ENCODE results near the gene GARIN1A.
"Not testable (repeated sequence)": the region's sequence is repeated elsewhere in the genome, so short reads cannot be mapped to it uniquely, and the experiment has no call there.

GARIN1A gene

DNA sequence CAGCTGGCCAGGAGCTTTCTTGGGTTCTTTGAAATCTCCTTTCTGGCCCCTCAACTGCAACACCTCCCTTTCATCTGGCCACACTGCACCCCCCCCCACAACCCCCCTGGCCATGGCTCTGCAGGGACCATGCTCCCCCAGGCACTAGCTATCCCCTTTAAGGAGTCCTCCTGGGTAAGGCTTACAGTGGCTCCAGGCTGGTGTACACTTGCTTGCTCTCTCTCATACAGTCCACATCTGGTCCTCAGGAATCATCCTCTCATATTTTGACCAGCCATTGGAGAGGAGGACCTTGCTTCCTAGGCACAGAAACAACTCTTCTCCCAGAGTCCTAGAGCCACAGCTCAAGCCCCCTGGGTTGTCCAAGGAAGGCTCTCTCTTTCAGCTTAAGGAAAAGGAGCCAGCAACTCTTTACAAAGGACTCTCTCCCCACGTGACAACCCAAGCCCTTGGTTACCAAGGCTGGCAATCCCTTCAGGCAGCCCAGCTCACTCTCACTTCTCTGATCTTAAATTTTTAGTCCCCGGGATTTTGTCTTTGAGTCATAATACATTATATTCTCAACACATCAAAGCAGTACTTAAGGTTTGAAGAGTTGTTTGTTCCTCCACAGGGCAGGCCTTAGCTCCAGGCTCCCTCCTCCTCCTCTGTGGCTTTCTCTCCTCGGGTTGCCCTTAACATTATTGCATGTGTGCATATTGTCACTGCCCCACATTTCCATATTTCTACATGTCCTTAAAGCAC, 9.9 kb downstream of the GARIN1A start:
- Histone ChIP-seq H3K4me3 (replicated peaks; ENCODE audit: insufficient read depth, low read length) (no peak overlapping the region), H3K27me3 (ENCODE audit: insufficient read depth, poor library complexity, severe bottlenecking) (no peaks in the 10 kb centered on the region), H3K27ac (replicated peaks) (no peak overlapping the region)
- TF ChIP-seq GABPA (IDR thresholded peaks at IDR 0.05; ENCODE audit: low read depth) (no peak), SPI1 (IDR thresholded peaks at IDR 0.05; ENCODE audit: borderline replicate concordance, low read depth) (no peak), POLR2AphosphoS5 (IDR thresholded peaks at IDR 0.05; ENCODE audit: low read depth) (no peak)
- TF ChIP-seq, protein P1, sequence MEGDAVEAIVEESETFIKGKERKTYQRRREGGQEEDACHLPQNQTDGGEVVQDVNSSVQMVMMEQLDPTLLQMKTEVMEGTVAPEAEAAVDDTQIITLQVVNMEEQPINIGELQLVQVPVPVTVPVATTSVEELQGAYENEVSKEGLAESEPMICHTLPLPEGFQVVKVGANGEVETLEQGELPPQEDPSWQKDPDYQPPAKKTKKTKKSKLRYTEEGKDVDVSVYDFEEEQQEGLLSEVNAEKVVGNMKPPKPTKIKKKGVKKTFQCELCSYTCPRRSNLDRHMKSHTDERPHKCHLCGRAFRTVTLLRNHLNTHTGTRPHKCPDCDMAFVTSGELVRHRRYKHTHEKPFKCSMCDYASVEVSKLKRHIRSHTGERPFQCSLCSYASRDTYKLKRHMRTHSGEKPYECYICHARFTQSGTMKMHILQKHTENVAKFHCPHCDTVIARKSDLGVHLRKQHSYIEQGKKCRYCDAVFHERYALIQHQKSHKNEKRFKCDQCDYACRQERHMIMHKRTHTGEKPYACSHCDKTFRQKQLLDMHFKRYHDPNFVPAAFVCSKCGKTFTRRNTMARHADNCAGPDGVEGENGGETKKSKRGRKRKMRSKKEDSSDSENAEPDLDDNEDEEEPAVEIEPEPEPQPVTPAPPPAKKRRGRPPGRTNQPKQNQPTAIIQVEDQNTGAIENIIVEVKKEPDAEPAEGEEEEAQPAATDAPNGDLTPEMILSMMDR (IDR thresholded peaks at IDR 0.05; ENCODE audit: insufficient read depth, low read length): no peak
- TF ChIP-seq, protein P2, sequence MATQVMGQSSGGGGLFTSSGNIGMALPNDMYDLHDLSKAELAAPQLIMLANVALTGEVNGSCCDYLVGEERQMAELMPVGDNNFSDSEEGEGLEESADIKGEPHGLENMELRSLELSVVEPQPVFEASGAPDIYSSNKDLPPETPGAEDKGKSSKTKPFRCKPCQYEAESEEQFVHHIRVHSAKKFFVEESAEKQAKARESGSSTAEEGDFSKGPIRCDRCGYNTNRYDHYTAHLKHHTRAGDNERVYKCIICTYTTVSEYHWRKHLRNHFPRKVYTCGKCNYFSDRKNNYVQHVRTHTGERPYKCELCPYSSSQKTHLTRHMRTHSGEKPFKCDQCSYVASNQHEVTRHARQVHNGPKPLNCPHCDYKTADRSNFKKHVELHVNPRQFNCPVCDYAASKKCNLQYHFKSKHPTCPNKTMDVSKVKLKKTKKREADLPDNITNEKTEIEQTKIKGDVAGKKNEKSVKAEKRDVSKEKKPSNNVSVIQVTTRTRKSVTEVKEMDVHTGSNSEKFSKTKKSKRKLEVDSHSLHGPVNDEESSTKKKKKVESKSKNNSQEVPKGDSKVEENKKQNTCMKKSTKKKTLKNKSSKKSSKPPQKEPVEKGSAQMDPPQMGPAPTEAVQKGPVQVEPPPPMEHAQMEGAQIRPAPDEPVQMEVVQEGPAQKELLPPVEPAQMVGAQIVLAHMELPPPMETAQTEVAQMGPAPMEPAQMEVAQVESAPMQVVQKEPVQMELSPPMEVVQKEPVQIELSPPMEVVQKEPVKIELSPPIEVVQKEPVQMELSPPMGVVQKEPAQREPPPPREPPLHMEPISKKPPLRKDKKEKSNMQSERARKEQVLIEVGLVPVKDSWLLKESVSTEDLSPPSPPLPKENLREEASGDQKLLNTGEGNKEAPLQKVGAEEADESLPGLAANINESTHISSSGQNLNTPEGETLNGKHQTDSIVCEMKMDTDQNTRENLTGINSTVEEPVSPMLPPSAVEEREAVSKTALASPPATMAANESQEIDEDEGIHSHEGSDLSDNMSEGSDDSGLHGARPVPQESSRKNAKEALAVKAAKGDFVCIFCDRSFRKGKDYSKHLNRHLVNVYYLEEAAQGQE (IDR thresholded peaks at IDR 0.05; ENCODE audit: insufficient replicate concordance, low read depth): no peak
- DNase-seq (ENCODE audit: low read depth in 1 of 2, low spot score in 1 of 2): no peak

DNA sequence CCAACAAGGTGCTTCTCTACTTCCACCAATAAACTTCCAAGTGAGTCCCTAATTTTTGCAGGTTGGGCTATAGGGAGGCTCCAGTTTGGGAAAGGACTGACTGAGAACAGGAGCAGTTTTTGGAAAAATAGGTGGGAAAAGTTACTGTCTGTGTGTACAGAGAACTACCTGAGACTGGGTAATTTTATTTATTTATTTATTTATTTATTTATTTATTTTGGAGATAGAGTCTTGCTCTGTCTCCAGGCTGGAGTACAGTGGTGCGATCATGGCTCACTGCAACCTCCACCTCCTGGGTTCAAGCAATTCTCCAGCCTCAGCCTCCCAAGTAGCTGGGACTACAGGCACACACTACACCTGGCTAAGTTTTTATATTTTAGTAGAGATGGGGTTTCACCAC, 11.2 kb downstream of the GARIN1A start:
- DNase-seq (ENCODE audit: low read depth in 1 of 2, low spot score in 1 of 2); H3K27me3 ChIP-seq (ENCODE audit: insufficient read depth, poor library complexity, severe bottlenecking); H3K4me3 ChIP-seq (replicated peaks; ENCODE audit: insufficient read depth, low read length); H3K27ac ChIP-seq (replicated peaks): not testable (repeated sequence)

DNA sequence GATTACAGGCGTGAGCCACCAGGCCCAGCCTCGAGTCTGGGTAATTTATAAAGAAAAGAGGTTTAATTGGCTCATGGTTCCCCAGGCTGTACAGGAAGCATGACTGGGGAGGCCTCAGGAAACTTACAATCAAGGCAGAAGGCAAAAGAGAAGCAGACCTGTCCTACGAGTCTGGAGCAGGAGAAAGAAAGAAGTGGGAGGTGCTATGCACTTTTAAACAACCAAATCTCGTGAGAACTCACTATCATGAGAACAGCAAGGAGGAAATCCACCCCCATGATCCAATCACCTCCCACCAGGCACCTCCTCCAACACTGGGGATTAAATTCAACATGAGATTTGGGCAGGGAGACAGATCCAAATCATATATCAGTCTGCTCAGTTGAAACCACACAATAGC, 11.6 kb downstream of the GARIN1A start:
- H3K4me3 ChIP-seq (replicated peaks; ENCODE audit: insufficient read depth, low read length); H3K27ac ChIP-seq (replicated peaks); H3K27me3 ChIP-seq (ENCODE audit: insufficient read depth, poor library complexity, severe bottlenecking); DNase-seq (ENCODE audit: low read depth in 1 of 2, low spot score in 1 of 2): not testable (repeated sequence)

DNA sequence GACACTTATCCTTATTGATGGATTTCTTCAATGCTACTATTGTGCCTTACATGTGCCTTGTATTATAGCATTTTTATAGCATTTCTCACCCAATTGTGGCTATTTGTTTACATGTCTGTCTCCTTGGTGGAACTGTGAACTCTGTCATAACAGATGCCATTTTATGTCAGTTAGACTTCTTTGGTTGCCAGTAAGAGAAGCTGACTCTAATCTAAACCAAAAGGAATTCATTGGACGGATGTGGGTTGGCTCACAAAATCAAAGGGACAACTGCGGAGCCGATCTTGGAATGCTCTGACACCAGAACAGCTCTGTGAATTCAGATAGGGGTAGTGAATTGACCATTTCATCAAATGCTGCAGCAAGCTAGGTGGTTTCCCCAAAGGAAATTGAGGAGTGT, 15.0 kb downstream of the GARIN1A start:
- Histone ChIP-seq H3K27ac (replicated peaks) (no peak overlapping the region), H3K27me3 (ENCODE audit: insufficient read depth, poor library complexity, severe bottlenecking) (no peaks in the 10 kb centered on the region), H3K4me3 (replicated peaks; ENCODE audit: insufficient read depth, low read length) (no peak overlapping the region)
- TF ChIP-seq SPI1 (IDR thresholded peaks at IDR 0.05; ENCODE audit: borderline replicate concordance, low read depth) (no peak), POLR2AphosphoS5 (IDR thresholded peaks at IDR 0.05; ENCODE audit: low read depth) (no peak), GABPA (IDR thresholded peaks at IDR 0.05; ENCODE audit: low read depth) (no peak)
- TF ChIP-seq, protein P1 (IDR thresholded peaks at IDR 0.05; ENCODE audit: insufficient read depth, low read length): no peak
- TF ChIP-seq, protein P2 (IDR thresholded peaks at IDR 0.05; ENCODE audit: insufficient replicate concordance, low read depth): no peak
- DNase-seq (ENCODE audit: low read depth in 1 of 2, low spot score in 1 of 2): no peak

DNA sequence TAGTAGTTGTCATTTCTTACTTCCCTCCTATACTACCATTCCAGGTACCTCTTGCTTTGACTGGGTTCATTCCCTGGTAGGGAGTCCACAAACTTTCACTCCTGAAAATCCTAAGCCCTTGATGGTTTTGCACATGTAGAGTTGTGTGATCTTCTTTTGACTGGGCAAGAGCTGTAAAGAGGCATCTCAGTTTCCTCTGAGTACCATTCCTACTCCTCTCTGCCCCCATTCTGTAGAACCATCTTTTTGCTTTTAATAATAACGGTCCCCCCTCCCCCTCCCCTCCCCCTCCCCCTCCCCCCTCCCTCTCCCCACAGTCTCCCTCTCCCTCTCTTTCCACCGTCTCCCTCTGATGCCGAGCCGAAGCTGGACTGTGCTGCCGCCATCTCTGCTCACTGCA, 16.4 kb downstream of the GARIN1A start:
- TF ChIP-seq, protein P1 (IDR thresholded peaks at IDR 0.05; ENCODE audit: insufficient read depth, low read length): no peak
- TF ChIP-seq GABPA (IDR thresholded peaks at IDR 0.05; ENCODE audit: low read depth) (no peak), SPI1 (IDR thresholded peaks at IDR 0.05; ENCODE audit: borderline replicate concordance, low read depth) (no peak), POLR2AphosphoS5 (IDR thresholded peaks at IDR 0.05; ENCODE audit: low read depth) (no peak)
- TF ChIP-seq, protein P2 (IDR thresholded peaks at IDR 0.05; ENCODE audit: insufficient replicate concordance, low read depth): no peak

More for the DNA sequence above, 16.4 kb downstream of the GARIN1A start:
- DNase-seq (ENCODE audit: low read depth in 1 of 2, low spot score in 1 of 2): no peak
- Histone ChIP-seq H3K27ac (replicated peaks) (no peak overlapping the region), H3K4me3 (replicated peaks; ENCODE audit: insufficient read depth, low read length) (no peak overlapping the region), H3K27me3 (ENCODE audit: insufficient read depth, poor library complexity, severe bottlenecking) (no peaks in the 10 kb centered on the region)
